Cardiac septum (tissue), 1 donor: ENCODE results near the gene ARID1B. TPM values are rescaled to one million over a fixed set of nuclear protein-coding genes. Genes with fewer than 3 reads are reported as not detected.

Experiments used
- DNase-seq: peaks from one replicate; pipeline ENCODE4 v3.0.0-alpha.2; 2020; ENCODE audit warnings: low spot score
- intact Hi-C: fragments of 100-400 bp; cut with DNase I; formaldehyde crosslinking; loops from one replicate; pipeline ENCODE4 v1.14.0; 2022
- total RNA-seq: library from RNA; stranded (reverse); fragmentation: NEBNext Ultra II Directional; extraction: Animal tissue kit (Norgen Biotek cat#: 25700); gene quantifications from one replicate; pipeline ENCODE4 v1.2.1, GENCODE V29; 2021
- donor health status: DM: no; HTN: no; CAD: no.

The ARID1B gene
- total RNA-seq, 1 donor from 2014 or later, result 61.1 TPM

DNA sequence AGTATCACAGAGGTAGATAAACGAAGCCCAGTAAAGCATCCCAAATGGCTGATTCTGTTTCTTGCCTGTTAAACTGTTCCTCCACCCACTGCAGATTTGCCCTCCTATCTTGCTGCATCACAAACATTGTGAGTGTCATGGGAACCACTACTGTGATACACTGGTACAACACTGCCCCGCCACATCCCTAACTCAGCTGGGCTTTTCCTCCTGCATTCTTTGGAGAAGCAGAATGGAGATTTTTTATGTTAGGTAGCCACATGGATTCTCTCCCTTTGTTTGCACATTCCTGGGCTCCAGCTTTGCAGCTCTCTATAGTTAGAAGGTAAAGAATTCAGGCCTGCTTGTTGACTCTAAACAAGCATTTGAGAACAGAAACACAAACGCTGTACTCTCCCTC, 312.1 kb downstream of the ARID1B start:
- intact Hi-C loops, result no loop called here

DNA sequence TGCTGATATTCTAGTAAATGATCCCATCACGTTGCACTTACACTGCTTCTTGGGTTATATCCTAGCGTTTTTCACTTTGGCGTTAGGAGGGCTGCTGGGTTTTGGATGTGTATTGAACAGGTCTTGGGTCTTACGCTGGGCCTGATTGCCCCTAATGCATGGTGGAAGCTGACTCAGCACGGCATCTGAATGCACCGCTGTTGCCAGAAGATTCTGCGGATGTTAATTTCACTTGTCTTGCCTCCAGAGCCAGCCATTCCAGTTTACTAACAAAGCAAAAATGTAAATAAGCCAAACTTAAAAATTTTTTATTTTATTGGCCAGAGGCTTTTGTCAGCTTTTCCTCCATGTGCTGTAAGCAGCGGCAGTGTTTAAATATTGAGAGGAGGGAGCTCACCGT, 312.7 kb downstream of the ARID1B start:
- intact Hi-C loops, result no loop called here
- DNase-seq, result no peak

More for the DNA sequence above, 312.1 kb downstream of the ARID1B start:
- DNase-seq, result no peak

DNA sequence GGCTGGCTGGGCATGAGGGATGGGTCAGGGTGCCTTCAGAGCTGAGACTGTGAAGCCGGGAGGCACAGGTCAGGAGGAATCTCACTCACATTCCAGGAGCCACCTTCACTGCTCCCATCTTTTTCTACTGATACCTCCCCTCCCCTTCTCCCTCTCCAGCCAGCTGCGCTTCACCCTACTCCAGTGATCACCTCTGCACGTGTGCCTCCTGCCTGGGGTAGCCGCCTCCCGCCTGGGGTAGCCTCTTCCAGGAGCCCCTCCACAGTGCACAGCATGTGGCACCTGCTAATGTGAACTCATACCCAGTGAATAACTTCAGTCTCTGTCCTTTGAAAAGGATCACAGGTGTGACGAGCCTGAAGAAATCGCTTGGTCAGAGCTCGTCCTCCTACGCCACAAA, 313.6 kb downstream of the ARID1B start:
- no peak for DNase-seq
- intact Hi-C loops, result no loop called here

DNA sequence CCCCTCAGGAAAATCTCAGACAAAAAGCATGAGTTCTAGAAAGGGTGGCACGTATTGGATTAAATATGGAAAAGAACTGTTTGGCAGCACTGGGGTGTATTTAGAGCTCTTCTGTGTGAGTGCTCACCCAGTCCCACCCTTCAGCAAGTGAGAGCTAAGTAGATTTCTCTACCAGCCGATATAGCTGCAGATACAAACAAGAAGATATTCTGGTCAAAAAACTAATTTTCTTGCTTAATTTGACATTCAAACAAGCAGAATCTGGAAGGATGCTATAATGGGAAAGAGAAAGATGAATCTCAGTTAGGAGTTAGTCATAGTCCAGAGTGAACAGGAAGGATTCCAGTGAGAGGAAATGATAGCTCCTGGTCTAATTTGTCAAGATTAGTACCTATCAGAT, 314.1 kb downstream of the ARID1B start:
- intact Hi-C loops, result no loop called here
- no peak for DNase-seq

DNA sequence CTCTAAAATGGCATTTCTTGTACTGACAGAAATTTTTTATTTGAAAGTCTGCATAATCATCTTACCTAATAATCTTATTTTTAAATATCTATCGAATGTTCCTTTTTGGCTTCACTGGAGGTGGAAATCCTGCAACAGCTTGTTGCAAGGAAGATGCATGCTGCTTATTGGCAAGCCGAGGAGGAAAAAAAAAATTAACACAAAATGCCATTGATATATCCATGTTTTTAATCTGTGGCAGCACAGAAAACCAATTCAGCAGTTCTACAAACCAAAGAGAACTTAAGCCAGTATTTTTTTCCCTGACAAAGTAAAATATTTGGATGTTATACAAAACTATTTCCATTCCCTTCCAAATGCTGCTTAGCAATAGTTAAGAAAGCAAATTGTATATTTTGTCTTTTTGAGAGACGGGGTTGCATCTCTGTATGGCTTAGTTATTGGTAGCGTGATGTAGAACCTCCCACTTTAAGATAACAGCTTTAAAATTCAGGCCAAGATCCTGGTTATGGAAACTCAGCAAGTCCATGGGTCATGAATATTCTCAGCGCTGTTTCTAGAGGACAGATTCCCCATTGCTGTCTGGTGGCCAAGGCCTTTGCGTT, 314.8 kb downstream of the ARID1B start:
- intact Hi-C loops, result no loop called here

DNA sequence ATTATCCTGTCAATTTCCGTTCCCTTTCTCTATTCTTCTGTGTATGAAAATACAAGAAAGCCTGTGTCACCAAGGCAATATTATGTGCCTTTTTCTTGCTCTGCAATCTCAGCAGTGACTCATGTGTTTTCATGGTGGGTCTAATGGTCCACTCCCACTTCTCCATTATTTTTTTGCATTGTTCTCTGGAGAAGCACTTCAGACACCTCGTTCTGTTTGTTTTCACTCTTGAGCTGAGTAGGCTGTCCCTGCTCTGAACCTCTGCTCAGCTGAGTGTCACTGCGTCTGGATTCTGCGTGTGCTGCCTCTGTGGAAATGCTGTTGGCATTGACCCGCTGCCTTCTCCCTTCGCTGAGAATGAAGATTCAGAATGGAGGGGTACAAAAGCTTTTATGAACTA, 315.6 kb downstream of the ARID1B start:
- intact Hi-C loops, result no loop called here
- DNase-seq, result no peak

More for the DNA sequence above, 314.8 kb downstream of the ARID1B start:
- no peak for DNase-seq

DNA sequence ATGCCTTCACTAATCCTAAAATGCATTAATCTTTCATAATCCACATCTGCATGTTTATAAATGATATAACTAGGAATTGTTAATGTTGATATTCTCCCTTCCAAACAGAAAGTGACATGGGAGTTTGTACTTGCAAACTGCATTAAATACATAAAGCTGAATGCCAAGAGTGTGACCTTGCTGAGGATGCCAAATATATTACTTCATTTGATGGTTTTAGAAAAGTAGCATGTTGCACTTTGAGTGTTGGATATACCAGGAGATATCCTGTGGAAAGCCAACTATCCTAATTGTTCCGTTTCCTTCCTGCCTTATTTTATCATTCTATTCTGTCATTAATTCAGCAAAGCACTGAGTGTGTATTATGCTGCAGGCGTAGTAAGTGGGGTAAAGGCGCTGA, 316.4 kb downstream of the ARID1B start:
- intact Hi-C loops, result no loop called here
- no peak for DNase-seq

DNA sequence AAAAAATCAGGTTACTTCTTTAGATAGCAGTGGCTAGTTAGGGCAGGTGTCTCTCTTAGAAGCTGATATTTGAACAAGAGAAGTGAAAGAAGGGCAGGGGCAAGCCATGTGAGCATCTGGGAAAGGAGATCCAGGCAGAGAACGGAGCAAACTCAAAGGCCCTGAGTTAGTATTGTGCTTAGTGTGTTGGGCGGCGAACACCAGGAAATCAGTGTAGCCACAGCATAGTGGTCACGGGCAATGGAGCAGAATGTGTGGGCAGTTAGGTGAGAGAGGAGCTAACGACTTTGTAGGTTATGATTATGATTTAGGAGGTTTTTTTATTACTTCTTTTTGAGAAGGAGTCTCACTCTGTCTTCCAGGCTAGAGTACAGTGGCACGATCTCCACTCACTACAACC, 316.9 kb downstream of the ARID1B start:
- no peak for DNase-seq
- intact Hi-C loops, result no loop called here

DNA sequence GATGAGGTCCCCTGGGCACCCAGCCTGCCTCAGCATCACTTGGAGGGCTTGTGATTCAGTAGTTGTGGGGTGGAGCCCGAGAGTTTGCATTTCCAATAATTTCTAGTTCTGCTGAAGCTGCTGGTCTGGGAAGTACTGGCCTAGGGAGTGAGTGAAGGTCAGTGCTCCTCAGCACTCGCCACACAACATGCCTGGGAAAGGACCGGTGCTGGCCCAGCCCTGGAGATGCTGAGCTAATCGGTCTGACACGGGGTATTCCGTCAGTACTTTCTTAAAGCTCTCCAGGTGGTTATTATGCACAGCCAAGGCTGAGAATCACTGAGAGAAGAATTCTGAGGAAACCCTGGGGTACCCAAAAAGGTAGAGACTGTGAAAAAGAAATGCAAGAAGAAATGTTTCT, 317.9 kb downstream of the ARID1B start:
- DNase-seq, result no peak
- intact Hi-C loops, result no loop called here

DNA sequence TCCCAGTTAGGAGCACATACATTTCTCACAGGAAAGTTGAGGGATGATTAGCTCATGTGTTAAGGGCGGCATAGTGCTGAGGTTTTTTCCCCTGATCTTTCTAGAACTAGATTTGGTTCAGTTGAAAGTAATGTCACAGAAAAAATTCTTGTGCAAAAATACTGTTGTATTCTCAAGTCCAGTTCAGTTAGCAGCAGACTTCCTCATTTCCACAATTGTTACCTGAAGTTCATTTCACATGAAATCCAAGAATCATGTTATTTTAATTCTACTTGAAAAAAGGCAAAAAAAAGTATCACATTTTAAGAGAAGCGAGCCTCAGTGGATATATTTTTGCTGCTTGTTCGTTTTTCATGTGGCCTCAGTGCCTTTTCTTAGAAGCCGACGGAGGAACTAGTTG, 318.4 kb downstream of the ARID1B start:
- intact Hi-C loops, result no loop called here
- DNase-seq, result no peak

DNA sequence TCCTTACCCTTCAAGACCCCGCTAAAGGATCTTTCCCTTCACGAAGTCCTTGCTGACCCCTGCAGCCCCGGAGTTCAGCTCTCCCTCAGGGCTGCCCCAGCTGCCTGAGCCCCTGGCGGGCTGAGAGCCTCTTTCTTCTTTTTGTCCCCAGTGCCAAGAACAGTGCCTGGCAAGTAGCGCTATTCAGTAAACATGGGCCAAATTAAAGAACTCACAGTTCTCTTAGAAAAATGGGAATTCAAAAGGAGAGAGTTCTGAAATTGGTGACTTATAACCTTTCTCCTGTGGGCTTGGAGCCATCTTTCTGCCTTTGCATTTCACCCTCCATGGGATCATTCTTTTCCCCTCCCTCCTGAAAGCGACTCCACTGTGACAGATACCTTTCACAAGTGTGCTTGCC, 318.9 kb downstream of the ARID1B start:
- no peak for DNase-seq
- intact Hi-C loops, result no loop called here

DNA sequence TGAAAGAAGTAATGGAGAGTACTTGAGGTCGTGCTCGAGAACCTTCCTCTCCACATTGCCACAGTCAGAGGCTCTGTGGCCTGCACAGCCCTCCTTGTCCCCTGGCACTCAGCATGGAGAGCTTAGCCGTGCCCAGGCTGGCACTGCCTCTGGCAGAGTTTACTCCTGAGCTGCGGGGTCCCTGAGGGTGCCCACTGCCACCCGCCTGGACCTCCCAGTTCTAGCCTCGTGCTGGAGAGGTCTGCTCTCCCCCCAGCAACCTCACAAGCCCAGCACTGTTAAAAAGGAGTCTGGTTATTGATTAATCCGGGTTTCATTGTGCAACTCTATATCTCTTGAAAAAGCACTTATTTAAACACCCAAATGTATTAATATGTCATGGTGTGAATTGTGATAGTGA, 319.3 kb downstream of the ARID1B start:
- no peak for DNase-seq
- intact Hi-C loops, result no loop called here

DNA sequence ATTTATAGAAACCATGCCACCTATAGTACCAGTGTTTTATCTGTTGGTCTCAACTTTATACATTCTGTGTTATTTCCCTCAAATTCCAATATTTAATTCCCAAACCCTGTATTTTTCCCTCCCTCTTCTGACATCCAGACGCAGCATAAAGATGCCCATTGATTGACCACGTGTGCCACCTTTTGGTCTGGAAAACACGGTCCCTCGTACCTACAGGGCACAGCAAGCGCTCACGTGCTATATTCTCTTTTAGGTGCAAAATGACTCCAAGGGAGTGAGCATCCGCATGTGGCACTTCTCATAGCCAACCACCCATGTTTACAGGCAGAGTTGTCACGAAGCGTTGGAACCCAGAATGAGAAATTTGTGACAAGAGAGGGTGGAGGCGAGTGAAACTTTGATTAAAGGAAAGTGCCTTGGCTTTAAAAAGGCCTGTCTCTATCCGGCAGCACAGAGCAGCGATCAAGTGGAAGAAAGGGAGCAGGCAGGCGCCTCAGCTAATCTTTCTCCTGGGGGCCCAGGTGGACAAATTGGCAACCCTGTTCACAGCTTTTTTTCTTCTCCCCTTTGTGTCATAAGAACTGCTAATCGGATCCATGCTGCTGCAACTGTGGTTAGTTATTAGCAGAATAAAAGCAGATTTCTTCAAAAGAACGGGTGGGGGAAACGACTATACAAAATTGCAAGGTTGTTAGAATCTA, 320.2 kb downstream of the ARID1B start:
- intact Hi-C loops, result no loop called here
- no peak for DNase-seq

DNA sequence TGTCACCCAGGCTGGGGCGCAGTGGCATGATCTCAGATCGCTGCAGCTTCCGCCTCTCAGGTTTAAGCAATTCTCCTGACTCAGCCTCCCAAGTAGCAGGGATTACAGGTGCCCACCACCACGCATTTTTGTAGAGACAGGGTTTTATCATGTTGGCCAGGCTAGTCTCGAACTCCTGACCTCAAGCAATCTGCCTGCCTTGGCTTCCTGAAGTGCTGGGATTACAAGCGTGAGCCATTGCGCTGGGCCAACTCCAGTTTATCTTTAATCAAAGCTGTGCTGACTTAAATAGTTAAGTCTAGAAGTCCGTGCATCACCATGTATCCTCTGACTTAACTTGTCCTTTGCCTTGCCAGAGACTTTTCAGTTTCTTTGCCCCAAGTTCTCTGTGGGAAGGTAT, 321.8 kb downstream of the ARID1B start:
- DNase-seq, result no peak
- intact Hi-C loops, result no loop called here

DNA sequence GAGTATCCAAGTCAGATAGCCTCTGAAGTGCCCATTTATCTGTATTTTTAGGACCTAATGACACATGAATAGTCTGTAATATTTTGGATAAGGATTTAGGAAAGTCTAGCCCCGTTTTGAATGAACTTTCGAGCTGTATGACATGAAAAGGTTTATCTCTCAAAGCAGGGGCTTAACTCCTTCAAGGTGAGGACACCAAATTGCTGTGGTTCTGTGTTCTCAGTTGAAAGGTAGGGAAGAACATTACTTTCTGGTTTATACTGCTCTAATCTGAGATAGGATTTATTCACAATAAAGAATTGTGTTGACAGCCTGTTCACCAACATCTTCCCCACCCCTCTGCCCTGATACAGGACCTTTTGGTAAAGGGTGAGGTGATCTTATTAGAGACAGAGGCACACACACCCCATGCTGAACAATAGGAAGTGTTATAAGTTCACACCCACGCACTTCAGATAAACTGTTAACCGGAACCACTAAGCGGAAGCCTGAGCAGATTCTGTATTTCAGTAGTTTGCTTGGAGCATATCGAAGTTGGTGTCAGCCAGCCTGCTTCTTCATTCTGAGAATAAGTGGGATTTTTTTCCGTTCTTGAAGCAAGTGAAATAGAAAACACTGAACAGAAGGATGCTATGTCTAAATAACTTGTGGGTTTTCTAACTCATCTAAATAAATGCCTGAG, 322.9 kb downstream of the ARID1B start:
- DNase-seq, result no peak
- intact Hi-C loops, result no loop called here

DNA sequence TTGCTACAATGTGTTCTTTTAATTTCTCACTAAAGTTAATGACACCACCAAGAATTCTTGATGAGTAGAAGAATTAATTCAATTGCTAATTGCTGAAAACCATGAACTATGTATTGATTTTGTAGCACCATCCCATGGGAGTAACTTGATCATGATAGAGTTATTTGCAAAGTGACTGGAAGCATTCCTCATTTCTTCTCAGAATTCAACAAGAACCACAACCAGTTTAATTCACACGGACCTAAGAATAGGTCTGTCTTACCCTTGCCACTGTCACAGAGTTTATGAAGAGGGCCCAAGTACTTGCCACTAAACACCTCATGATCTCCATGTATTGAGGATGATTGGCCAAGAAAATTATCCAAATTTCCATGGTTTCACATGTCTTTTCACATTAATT, 324.0 kb downstream of the ARID1B start:
- no peak for DNase-seq
- intact Hi-C loops, result no loop called here

DNA sequence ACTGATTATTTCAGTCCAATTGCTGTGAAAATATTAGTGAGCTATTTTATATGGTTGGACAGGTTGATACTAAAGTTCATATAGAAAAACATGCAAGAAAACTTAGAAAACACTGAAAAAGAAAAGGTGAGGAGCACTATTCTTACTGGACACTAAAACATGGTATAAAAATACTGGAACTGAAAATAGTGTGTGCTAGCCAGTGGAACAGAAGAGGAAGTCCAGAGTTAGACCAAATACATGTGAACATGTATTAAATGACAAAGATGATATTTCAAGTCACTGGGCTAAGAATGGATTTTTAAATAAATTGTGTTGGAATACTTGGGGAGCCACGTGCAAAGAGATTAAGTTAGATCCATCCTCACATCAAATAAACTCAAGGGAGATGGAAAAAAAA, 327.6 kb downstream of the ARID1B start:
- no peak for DNase-seq
- intact Hi-C loops, result no loop called here

DNA sequence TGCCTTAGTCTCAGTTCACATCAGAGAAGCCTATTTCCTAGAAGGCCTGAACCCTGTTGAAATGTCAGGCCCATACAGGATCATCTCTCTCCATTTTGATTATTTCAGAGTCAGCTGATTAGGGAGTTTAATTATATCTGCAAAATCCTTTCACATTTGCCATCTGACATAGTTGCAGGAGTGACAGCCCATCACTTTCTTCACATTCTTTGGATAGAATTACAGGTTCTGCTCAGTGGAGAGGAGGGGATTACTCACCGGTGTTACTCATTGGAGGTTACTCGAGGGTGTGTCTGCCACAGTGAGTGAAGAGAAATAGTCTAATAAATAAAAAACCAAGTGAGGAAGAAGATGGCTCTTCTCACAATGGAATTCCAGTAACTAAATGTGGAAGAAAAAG, 329.3 kb downstream of the ARID1B start:
- no peak for DNase-seq
- intact Hi-C loops, result no loop called here

DNA sequence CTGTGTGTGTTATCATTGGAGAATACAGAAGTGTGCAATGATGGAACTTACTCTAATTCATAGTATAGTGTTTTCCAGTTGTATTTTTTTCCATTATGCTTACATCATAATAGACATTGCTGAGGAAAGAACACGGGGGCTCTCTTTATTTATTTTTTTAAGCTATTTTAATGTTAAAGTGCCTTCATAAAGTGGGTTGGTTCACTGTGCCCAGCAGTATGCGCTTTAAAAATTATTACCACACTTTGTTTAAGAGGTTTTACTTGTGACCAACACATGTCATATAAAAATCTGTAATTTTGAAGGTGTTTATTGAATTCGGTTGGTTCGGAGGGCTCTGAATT, 330.4 kb downstream of the ARID1B start:
- intact Hi-C loops, result no loop called here
- DNase-seq, result no peak

DNA sequence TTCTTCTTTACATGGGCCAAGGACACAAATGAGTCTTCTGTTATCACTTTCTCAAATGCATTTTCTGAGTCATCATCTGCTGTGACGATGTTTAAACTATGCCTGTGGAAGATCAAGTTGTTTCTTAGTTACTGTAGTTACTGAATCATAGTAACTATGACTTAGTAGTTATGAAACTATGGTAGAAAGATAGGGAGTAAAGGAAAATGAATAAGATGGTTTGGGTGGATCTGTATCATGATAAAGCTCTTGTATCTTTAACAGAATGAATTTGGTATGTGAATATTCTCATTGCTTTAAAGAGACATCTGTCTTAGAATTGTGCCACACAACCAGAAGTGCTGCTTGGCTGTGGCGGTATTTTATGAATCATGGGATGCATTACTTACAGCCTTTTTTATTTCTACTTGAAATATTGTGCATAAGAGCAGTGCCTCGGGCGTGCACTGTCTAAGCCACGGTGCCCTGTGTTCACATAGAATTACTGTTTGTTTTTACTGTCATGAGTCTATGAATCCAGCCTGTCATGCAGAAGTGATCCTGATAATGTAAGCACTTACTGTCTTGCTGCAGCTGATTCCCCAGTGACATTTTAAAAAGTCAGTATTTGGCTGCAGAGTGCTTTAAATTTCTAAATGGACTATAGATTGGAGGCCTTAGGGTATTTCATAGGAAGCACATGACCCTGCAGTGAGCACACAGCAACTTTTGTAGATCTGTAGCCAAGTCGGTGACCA, 330.9 kb downstream of the ARID1B start:
- intact Hi-C loops, result no loop called here
- no peak for DNase-seq

DNA sequence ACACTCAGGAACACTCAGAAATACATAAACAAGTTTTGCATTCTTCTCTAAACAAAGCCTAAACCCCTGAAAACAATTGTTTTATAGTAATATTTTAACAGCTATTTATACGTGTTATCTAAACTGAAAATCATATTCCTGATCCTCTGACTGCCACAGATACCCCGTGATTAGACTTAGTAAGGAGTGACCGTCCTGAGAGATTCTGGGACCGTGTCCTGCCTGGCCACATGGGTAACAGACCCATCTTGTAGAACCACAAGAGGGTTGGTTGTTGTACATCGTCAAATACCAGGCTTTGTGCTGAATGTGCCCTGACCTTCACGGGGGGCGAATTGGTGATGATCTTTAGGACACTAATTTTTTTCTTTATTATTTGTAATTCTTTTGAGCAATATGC, 331.7 kb downstream of the ARID1B start:
- no peak for DNase-seq
- intact Hi-C loops, result no loop called here
